Activated gamma-delta T cell treated with Interleukin-2 at 50 U/mL for 16 hours (primary cell): Measurements from ENCODE around the gene ADAM12.
"Not testable (repeated sequence)": the region's sequence is repeated elsewhere in the genome, so short reads cannot be mapped to it uniquely, and the experiment has no call there.

Experiments used
- DNase-seq: peaks from one replicate; pipeline ENCODE4 v3.0.0-alpha.2; 2020

Gene ADAM12

DNA sequence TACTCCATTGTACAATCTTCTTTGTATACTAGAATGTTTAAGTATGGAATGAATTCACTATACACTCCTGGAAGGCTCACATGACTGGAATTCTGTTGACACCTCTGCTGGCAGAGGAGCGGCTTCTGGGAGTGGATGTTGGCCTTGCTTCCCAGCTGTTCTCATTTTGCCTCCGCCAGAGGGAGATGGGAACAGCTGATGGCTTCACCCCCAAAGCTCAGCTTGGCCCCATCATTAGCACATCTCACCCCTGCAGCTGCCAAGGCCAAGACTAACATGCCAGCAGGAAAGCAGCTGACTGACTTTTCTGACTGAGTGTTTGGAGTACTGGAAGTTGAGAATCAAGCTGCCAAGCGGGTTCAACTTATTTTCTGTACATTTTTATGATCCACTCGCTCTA lies 15.1 kb downstream of the ADAM12 start:
- DNase-seq, result no peak

GRCh38 chr10:126372396-126372795 lies 15.9 kb downstream of the ADAM12 start:
- no peak for DNase-seq

- DNase-seq, result no peak
These were observed 19.1 kb downstream of the ADAM12 start for GRCh38 chr10:126369125-126369710.

DNA sequence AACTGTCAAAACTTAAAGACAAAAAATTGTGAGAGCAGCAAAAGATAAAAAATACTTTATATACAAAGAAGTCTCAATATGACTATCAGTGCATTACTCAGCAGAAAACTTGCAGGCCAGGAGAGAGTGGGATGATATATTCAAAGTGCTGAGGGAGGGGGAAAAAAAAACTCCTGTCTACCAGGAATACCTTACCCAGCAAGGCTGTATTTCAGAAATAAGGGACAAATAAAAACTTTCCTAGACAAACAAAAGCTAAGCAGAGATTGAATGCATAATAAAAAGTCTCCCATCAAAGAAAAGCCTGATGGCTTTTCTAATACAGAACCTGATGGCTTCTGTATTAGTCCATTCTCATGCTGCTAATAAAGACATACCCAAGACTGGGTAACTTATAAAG lies 31.1 kb downstream of the ADAM12 start:
- DNase-seq, result no peak

GRCh38 chr10:126353666-126354065 lies 34.6 kb downstream of the ADAM12 start:
- DNase-seq, result no peak

- DNase-seq, result no peak
These were observed 35.8 kb downstream of the ADAM12 start for GRCh38 chr10:126352453-126352852.

DNA sequence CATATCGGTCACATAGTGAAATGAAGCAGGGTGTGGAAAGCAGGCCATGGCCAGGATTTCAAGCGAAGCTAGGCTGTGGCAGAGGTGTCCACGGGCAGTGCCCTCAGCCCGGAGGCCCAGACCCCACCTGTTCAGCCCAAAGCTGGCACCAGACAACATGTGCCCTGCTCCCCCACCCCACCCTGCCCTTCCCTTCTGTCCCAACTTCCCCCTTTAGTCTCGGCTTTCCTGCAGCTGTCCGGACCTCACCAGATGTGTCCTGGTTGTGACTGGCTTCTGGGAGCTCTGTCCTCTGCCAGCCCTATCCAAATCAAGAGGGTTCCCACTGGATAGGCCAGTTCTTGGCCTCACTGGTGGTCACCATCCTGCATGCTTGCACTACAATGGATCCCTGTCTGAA lies 37.3 kb downstream of the ADAM12 start:
- DNase-seq, result no peak

GRCh38 chr10:126350216-126350992 lies 37.9 kb downstream of the ADAM12 start:
- DNase-seq, result no peak

GRCh38 chr10:126349676-126350075 lies 38.6 kb downstream of the ADAM12 start:
- DNase-seq, result no peak

DNA sequence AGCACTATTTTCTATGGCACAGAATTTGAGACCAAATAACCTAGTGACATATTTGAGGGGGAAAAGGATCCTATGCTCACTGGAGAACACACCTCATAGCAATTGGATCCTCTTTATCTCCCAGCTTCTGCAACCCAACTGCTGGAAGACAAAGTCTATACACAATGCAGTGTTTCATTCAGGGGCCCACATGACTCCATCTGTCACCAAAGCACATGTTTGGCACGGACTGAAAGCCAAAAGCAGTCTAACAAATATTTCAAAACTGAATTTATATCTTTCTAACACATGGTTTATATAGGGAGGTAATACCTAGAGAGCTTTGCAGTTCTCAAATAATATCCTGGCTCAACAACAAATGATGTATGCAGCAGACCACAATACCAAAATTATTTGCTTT lies 39.2 kb downstream of the ADAM12 start:
- DNase-seq, result no peak

DNA sequence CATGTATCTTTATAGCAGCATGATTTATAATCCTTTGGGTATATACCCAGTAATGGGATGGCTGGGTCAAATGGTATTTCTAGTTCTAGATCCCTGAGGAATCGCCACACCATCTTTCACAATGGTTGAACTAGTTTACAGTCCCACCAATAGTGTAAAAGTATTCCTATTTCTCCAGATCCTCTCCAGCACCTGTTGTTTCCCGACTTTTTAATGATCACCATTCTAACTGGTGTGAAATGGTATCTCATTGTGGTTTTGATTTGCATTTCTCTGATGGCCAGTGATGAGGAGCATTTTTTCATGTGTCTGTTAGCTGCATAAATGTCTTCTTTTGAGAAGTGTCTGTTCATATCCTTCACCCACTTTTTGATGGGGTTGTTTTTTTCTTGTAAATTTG lies 44.8 kb downstream of the ADAM12 start:
- DNase-seq, result not testable (repeated sequence)

- no peak for DNase-seq
These were observed 45.6 kb downstream of the ADAM12 start for GRCh38 chr10:126342680-126343079.

- no peak for DNase-seq
These were observed 46.8 kb downstream of the ADAM12 start for GRCh38 chr10:126341491-126341890.

GRCh38 chr10:126337251-126337810 lies 50.9 kb downstream of the ADAM12 start:
- no peak for DNase-seq

DNA sequence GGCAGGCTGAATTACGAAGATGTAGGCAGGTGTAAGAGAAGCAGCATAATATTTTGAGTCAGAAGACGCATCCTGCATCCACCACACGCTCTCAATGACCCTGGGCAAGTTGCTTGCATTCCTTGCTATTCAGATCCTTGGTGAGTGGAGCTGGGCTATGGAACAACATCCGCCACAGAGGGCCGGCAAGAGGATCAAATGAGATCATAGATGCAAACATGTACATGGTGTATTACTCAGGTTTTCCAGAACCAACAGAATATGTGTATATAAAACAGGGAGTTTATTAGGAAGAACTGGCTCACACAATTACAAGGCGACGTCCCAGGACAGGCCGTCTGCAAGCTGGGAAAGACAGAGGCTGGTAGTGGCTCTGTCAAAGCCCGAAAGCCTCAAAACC lies 51.5 kb downstream of the ADAM12 start:
- DNase-seq, result no peak

- DNase-seq, result no peak
These were observed 54.0 kb downstream of the ADAM12 start for GRCh38 chr10:126334272-126334671.

DNA sequence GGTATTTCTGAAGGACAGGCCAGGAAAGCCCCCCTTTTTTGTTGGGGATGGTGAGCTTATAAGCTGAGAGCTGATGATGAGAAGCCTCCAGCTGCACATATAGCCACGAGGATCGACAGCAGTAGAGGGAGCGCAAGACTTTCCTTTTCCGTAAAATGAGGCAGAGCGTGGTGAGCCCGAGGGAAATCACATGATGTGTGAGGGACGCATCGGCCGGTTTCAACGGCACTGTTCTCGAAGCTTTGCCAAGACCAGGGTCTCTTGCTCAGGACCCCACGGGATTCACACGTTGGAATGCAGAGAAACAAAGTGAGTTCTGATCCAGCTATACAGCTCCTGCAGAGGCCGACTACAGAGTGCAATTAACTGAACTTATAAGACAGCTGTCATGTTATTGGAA lies 55.7 kb downstream of the ADAM12 start:
- DNase-seq, result no peak

GRCh38 chr10:126331101-126331500 lies 57.2 kb downstream of the ADAM12 start:
- no peak for DNase-seq

- DNase-seq, result no peak
These were observed 63.5 kb downstream of the ADAM12 start for GRCh38 chr10:126324826-126325225.

DNA sequence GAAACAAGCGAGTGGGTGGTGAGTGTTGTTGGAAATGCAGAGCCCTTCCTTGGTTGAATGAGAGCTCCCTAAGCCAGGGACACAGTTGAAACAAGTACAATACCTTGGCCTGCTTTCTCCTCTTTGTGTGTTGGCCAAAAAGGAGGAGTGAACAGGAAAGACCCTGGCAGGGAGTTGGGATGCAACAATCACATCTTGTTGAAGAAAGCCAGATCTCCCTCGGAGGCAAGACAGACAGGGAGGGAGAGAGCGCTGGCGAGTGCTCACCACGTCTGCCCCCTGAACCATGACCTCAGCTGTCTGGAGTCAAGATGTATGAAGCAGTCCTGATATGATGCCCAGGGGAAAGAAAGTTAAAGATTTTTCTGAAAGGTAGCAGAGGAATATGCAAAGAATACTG lies 66.8 kb downstream of the ADAM12 start:
- DNase-seq, result no peak

GRCh38 chr10:126317751-126318150 lies 70.5 kb downstream of the ADAM12 start:
- DNase-seq, result no peak

DNA sequence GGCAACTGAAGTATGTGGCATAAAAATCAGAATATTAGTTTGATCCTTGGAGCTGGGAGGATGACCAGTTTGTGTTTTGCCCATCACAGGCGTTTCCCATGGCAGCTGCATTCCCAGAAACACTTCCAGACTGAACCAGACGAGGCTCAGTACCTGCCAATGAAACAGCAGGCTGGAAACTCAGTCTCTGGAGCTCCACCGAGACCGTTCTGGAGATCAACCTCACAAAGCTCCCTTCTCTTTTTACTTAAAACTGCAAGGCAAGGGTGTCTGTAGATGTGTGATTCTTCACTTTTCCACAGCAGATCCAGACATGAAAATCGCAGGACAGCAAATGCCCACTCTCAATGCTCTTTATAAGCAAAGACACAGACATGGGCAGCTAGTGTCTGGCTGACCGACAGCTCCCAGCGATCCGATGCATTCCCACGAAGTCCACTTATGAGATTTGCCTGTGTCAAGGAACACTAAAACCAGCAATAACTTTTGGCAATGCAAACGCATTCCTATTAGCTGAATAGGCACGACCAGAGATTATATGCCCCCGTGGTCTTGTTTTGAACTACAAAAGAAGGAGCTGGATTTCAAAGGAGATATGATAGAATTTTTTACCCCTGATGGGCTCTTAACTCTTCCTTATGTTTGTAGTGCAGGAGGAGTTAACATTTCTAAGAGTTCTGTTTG lies 72.6 kb downstream of the ADAM12 start:
- DNase-seq, result no peak

- DNase-seq, result no peak
These were observed 73.3 kb downstream of the ADAM12 start for GRCh38 chr10:126314863-126315493.
